Hepatocyte (in vitro differentiated cells): ENCODE data around the gene CDY2B.
"Not testable (repeated sequence)": the region's sequence is repeated elsewhere in the genome, so short reads cannot be mapped to it uniquely, and the experiment has no call there.

Experiments
- CTCF ChIP-seq: fragments of 200-600 bp; sonication (generic); IDR thresholded peaks from 2 replicates; pipeline ENCODE4 v1.5.1; 2016; ENCODE audit warnings: antibody characterized with exemption, mild to moderate bottlenecking; ENCODE audit not compliant: poor library complexity
- EZH2 ChIP-seq: fragments of 200-600 bp; sonication (generic); IDR thresholded peaks from 2 replicates; pipeline ENCODE4 v1.6.1; 2016; ENCODE audit warnings: antibody characterized with exemption, mild to moderate bottlenecking, borderline replicate concordance

- not testable (repeated sequence) for TF ChIP-seq CTCF, EZH2
Observed at GRCh38 chrY:17881697-17882096, 1.7 kb upstream of the CDY2B start.
